ENCODE measurements around the gene SPANXD. TPM values are rescaled to one million over a fixed set of nuclear protein-coding genes. Genes with fewer than 3 reads are reported as not detected.

The SPANXD gene
- total and polyA plus RNA-seq, 9 of the 15 experiments (the other 6 are each of a cell fraction or from before 2014, with no cell fraction given) = 0.20 TPM; not detected in 8

DNA sequence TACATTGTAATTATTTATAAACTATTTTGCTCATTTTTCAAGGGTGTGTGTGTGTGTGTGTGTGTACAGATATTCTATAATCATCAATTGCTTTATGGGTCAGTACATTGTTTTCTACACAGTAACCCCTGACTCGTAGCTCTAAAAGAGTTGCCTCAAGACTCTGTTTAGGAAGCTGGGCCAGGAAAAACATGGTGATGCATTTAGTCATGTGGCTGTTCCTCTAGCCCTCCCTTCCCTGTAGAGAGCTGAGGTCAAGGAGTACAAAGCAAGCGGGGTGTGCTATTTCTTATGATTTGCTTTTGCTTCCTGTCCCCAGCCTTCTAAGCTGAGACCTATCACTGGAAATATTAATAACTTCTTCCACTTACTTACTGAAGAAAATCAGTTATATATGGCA is 34.8 kb upstream of the SPANXD start (continued):
- TF ChIP-seq HMGN3 (IDR thresholded peaks at IDR 0.05; ENCODE audit: borderline replicate concordance, extremely low read depth, insufficient read length, low read depth, low read length) (no peak), ZNF134 (CRISPR knock-in tag; conservative IDR thresholded peaks at IDR 0.05) (no peak), ZNF57 (CRISPR knock-in tag; IDR thresholded peaks at IDR 0.05) (no peak)

DNA sequence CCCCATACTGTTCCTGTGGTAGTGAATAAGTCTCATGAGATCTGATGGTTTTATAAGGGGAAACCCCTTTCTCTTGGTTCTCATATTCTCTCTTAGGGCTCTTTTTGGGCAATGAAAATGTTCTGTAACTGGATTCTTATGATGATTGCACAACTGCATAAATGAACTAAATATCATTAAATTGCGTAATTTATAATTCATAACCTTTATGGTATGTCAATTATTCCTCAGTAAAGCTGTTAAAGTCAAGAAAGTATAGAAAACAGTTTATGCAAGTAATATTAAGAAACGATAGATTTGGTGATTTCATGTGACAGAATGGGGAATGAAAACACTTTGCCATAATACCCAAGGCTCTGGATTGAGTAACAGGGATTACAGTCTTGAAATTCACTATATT is 33.5 kb upstream of the SPANXD start:
- no peak for ATAC-seq
- ChIA-PET POLR2A (no interaction called here), CTCF (ENCODE audit: low intra/inter-chr PET ratio) (no interaction called here)
- TF ChIP-seq RAD51 (IDR thresholded peaks at IDR 0.05; ENCODE audit: borderline replicate concordance, low read depth) (no peak), MIER1 (IDR thresholded peaks at IDR 0.05; ENCODE audit: low read depth) (no peak), MTA3 (IDR thresholded peaks at IDR 0.05; ENCODE audit: borderline replicate concordance) (no peak), MAFF (IDR thresholded peaks at IDR 0.05; ENCODE audit: low read length) (no peak), ZBTB7A (IDR thresholded peaks at IDR 0.05; ENCODE audit: borderline replicate concordance, control insufficient read depth, low read depth, low read length) (no peak), PTBP1 (IDR thresholded peaks at IDR 0.05; ENCODE audit: low read depth, low read length) (no peak), ZKSCAN1 (IDR thresholded peaks at IDR 0.05; ENCODE audit: low read depth, low read length) (no peak), L3MBTL2 (IDR thresholded peaks at IDR 0.05) (no peak), MEF2A (IDR thresholded peaks at IDR 0.05; ENCODE audit: control insufficient read depth, low read depth, low read length) (no peak), FUS (optimal IDR thresholded peaks at IDR 0.05; ENCODE audit: low read depth, low read length) (no peak)
- TF ChIP-seq, protein P1, sequence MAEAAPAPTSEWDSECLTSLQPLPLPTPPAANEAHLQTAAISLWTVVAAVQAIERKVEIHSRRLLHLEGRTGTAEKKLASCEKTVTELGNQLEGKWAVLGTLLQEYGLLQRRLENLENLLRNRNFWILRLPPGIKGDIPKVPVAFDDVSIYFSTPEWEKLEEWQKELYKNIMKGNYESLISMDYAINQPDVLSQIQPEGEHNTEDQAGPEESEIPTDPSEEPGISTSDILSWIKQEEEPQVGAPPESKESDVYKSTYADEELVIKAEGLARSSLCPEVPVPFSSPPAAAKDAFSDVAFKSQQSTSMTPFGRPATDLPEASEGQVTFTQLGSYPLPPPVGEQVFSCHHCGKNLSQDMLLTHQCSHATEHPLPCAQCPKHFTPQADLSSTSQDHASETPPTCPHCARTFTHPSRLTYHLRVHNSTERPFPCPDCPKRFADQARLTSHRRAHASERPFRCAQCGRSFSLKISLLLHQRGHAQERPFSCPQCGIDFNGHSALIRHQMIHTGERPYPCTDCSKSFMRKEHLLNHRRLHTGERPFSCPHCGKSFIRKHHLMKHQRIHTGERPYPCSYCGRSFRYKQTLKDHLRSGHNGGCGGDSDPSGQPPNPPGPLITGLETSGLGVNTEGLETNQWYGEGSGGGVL (CRISPR knock-in tag; IDR thresholded peaks at IDR 0.05) = no peak
- TF ChIP-seq, protein P2, sequence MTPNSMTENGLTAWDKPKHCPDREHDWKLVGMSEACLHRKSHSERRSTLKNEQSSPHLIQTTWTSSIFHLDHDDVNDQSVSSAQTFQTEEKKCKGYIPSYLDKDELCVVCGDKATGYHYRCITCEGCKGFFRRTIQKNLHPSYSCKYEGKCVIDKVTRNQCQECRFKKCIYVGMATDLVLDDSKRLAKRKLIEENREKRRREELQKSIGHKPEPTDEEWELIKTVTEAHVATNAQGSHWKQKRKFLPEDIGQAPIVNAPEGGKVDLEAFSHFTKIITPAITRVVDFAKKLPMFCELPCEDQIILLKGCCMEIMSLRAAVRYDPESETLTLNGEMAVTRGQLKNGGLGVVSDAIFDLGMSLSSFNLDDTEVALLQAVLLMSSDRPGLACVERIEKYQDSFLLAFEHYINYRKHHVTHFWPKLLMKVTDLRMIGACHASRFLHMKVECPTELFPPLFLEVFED (CRISPR knock-in tag; conservative IDR thresholded peaks at IDR 0.05) = no peak
- TF ChIP-seq, protein P3, sequence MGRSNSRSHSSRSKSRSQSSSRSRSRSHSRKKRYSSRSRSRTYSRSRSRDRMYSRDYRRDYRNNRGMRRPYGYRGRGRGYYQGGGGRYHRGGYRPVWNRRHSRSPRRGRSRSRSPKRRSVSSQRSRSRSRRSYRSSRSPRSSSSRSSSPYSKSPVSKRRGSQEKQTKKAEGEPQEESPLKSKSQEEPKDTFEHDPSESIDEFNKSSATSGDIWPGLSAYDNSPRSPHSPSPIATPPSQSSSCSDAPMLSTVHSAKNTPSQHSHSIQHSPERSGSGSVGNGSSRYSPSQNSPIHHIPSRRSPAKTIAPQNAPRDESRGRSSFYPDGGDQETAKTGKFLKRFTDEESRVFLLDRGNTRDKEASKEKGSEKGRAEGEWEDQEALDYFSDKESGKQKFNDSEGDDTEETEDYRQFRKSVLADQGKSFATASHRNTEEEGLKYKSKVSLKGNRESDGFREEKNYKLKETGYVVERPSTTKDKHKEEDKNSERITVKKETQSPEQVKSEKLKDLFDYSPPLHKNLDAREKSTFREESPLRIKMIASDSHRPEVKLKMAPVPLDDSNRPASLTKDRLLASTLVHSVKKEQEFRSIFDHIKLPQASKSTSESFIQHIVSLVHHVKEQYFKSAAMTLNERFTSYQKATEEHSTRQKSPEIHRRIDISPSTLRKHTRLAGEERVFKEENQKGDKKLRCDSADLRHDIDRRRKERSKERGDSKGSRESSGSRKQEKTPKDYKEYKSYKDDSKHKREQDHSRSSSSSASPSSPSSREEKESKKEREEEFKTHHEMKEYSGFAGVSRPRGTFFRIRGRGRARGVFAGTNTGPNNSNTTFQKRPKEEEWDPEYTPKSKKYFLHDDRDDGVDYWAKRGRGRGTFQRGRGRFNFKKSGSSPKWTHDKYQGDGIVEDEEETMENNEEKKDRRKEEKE (IDR thresholded peaks at IDR 0.05; ENCODE audit: borderline replicate concordance in 1 of 2, control insufficient read depth in 1 of 2, low read depth in 2 of 2, low read length in 1 of 2) = no peak
- intact Hi-C loops (cut with micrococcal nuclease) (no loop called here), in situ Hi-C loops (cut with MboI) (no loop called here)
- DNase-seq (ENCODE audit: extremely low read depth in 1 of 4, low spot score in 3 of 4) = no peak
- Histone ChIP-seq H3K9me1 (ENCODE audit: control insufficient read depth, insufficient read depth, low read length) (no peaks in the 10 kb centered on the region), H3K79me2 (ENCODE audit: control insufficient read depth, insufficient read depth, low read length) (no peaks in the 10 kb centered on the region), H3K4me2 (ENCODE audit: insufficient read depth, low read length) (no peak overlapping the region), H3K4me1 (replicated peaks in 1 of 2; ENCODE audit: control insufficient read depth in 2 of 2, insufficient read depth in 2 of 2, low read length in 2 of 2) (no peaks in the 10 kb centered on the region), H3K9ac (ENCODE audit: insufficient read depth in 1 of 2, low read depth in 2 of 2, low read length in 2 of 2) (no peak overlapping the region), H3K4me3 (no peak overlapping the region), H4K20me1 (replicated peaks; ENCODE audit: control insufficient read depth, insufficient read depth, low read length) (no peaks in the 10 kb centered on the region), H3K27me3 (ENCODE audit: control insufficient read depth in 2 of 2, insufficient read depth in 2 of 2, low read length in 2 of 2) (no peaks in the 10 kb centered on the region), H3K9me3 (replicated peaks; ENCODE audit: control insufficient read depth, insufficient read depth, low read depth, low read length) (no peaks in the 10 kb centered on the region), H3K36me3 (ENCODE audit: control insufficient read depth, insufficient read depth, low read length) (no peaks in the 10 kb centered on the region), H3K27ac (ENCODE audit: extremely low read depth, low read depth, low read length) (no peak overlapping the region), H2AFZ (ENCODE audit: low read depth, low read length) (no peak overlapping the region)
- FAIRE-seq = no peak
- WGBS (ENCODE audit: insufficient coverage, low coverage, missing lambda C conversion rate) = 0% methylated on average over 2 of the region's 2 CpGs
- BruUV-seq (replicated peaks) = no TSS peak
